ENCODE results near the gene CPED1. TPM values are rescaled to one million over a fixed set of nuclear protein-coding genes. Genes with fewer than 3 reads are reported as not detected.
A peak's percentile ranks its signal among the peaks of the same experiment; 100 is the strongest.
"Not testable (repeated sequence)": the region's sequence is repeated elsewhere in the genome, so short reads cannot be mapped to it uniquely, and the experiment has no call there.

Gene CPED1
- total RNA-seq, 1 donor from 2014 or later: 34.6 TPM

DNA sequence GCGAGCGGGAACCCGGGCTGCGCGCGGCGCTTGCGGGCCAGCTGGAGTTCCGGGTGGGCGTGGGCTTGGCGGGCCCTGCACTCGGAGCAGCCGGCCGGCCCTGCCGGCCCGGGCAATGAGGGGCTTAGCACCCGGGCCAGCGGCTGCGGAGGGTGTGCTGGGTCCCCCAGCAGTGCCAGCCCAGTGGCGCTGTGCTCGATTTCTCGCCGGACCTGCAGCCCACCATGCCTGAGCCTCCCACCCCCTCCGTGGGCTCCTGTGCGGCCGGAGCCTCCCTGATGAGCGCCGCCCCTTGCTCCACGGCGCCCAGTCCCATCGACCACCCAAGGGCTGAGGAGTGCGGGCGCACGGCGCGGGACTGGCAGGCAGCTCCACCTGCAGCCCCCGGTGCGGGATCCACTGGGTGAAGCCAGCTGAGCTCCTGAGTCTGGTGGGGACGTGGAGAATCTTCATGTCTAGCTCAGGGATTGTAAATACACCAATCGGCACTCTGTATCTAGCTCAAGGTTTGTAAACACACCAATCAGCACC is 71.5 kb downstream of the CPED1 start:
- not testable (repeated sequence) for ATAC-seq; DNase-seq (ENCODE audit: low spot score)

GRCh38 chr7:121061677-121062582 is 73.4 kb downstream of the CPED1 start:
- ATAC-seq (peak; percentile 41), DNase-seq (ENCODE audit: low spot score) (no peak)

GRCh38 chr7:121062671-121063279 is 74.3 kb downstream of the CPED1 start:
- no peak for DNase-seq (ENCODE audit: low spot score)
- no peak for ATAC-seq

DNA sequence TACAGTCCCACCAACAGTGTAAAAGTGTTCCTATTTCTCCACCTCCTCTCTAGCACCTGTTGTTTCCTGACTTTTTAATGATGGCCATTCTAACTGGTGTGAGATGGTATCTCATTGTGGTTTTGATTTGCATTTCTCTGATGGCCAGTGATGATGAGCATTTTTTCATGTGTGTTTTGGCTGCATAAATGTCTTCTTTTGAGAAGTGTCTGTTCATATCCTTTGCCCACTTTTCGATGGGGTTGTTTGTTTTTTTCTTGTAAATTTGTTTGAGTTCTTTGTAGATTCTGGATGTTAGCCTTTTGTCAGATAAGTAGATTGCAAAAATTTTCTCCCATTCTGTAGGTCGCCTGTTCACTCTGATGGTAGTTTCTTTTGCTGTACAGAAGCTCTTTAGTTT is 79.2 kb downstream of the CPED1 start:
- DNase-seq (ENCODE audit: low spot score); ATAC-seq: not testable (repeated sequence)

- DNase-seq (ENCODE audit: low spot score): no peak
- peak; percentile 57 for ATAC-seq
Measured at GRCh38 chr7:121069346-121070100, 81.0 kb downstream of the CPED1 start.

- DNase-seq (ENCODE audit: low spot score) (no peak), ATAC-seq (no peak)
Measured at GRCh38 chr7:121071132-121071531, 82.6 kb downstream of the CPED1 start.

GRCh38 chr7:121071662-121072061 is 83.2 kb downstream of the CPED1 start:
- DNase-seq (ENCODE audit: low spot score) (no peak), ATAC-seq (no peak)

- peak; percentile 49 for ATAC-seq
Measured at GRCh38 chr7:121072826-121073225, 84.3 kb downstream of the CPED1 start.

DNA sequence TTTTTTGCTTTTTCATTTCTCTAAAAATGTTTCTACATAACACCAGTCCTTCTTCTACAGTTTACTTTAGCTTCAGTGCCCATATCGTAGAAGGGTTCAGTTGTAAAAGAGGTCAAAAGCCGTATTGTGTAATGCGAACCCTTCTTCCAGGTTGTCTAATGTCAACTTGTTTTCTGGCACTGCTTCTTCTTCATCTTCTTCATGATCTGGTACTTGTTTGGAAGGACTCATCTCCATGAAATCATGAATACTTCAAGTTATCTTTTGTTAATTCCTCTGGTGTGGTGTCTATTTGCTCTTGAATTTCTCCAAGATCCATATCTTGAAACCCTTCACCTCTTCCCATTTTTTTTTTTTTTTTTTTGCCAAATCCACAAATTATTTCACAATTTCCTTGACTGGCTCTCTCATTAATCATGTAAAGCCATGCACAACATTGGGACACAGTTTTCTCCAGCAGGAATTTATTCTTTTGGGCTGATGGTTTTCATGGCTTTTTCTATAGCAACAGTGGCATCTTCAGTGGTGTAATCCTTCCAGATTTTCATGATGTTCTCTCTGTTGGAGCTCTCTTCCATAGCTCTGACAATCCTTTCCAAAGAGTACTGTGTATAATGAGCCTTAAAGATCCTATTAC is 85.1 kb downstream of the CPED1 start:
- ATAC-seq: peak; percentile 88
- DNase-seq (ENCODE audit: low spot score): no peak

More at GRCh38 chr7:121072826-121073225, 84.3 kb downstream of the CPED1 start:
- no peak for DNase-seq (ENCODE audit: low spot score)

GRCh38 chr7:121075424-121075841 is 86.9 kb downstream of the CPED1 start:
- not testable (repeated sequence) for DNase-seq (ENCODE audit: low spot score); ATAC-seq

GRCh38 chr7:121075952-121076349 is 87.4 kb downstream of the CPED1 start:
- no peak for ATAC-seq
- DNase-seq (ENCODE audit: low spot score): no peak

- DNase-seq (ENCODE audit: low spot score) (no peak), ATAC-seq (no peak)
Measured at GRCh38 chr7:121076350-121077164, 88.0 kb downstream of the CPED1 start.

DNA sequence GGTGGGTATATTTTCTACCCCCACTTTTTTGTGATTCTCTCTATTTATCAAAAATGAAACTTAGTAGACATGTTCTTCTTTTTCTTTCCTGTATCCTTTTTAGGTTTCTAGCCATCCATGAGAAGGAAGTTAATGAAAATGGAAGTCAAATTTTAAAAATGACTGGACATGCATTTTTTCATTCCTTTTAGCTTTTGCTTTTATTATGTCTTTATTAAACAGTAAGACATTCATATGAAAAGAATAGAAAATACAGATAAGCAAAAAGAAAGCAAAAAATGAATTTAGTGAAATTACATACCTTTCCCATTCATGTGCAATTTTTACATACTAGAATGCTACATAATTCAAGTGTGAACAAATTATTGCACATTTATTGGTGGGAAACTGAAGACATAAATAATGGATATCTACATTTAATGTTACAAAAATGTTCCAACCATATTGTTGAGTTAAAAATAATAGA is 88.7 kb downstream of the CPED1 start:
- ATAC-seq (no peak), DNase-seq (ENCODE audit: low spot score) (no peak)

- DNase-seq (ENCODE audit: low spot score) (no peak), ATAC-seq (no peak)
Measured at GRCh38 chr7:121078701-121079227, 90.3 kb downstream of the CPED1 start.

DNA sequence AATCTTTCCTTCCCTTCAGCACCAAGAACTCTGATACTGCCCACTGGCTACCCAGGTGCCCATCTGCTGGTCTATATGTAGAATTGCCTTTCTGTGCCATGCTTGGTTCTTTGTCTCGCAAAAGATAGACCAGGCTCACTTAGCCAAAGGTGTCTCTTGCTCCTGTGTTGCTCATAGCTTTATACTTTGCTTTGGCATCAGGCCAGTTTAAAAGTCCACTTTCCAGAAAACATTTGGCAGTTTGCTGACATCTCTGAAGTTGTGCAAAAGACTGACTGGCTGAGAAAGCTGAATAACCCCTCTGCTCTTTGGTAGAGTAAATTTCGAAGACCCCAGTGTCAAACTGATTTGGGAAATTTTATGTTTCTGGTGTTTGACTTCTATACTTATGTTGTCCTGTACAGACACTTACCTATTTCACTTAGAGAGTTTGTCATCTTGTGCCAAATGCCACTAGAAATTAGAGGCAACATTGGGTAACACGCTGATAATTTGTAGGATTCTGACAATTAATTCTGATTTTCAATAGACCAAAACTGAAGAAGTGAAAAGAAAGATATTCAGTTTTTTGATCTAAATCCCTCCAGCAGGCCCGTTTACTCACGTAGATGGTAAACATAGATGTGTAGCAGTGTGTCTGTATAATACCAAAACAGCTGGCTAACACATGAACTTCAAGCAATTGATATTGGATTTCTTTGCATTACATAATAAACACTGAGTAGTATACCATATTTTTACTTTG is 91.1 kb downstream of the CPED1 start:
- ATAC-seq (peak; percentile 82), DNase-seq (ENCODE audit: low spot score) (peak; percentile 68)

- no peak for DNase-seq (ENCODE audit: low spot score)
- ATAC-seq: no peak
Measured at GRCh38 chr7:121080257-121080912, 91.9 kb downstream of the CPED1 start.

- ATAC-seq: no peak
- no peak for DNase-seq (ENCODE audit: low spot score)
Measured at GRCh38 chr7:121080913-121081326, 92.4 kb downstream of the CPED1 start.

DNA sequence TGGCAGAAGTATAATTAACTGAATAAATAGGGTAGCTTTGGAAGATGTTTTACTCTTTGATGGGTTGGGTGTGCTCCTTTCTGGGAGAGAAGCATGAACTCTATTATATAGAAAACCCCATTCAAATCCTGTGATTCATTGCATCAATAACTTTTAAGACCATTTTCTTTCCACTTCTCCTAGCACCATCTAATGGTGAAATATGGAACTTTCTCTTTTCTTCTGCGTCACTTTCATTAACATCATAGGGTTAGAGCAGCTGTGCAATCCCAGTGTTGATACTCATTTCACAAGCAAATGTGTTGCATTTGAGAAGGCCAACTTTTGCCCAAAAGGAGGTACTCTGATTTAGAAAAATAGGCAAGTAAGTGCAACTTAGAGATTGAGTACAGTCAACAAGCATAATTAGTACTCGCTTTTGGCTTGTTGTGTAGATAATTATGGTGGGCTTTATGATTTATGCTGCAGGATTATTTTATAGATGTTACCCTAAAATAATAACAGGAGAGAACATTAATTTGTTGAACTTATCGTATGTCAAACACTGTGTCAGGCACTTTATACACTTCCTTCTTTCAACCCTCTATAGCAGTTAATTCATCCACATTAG is 92.9 kb downstream of the CPED1 start:
- DNase-seq (ENCODE audit: low spot score) (no peak), ATAC-seq (peak; percentile 81)

All from left lobe of liver (tissue), 2 donors.